ENCODE measurements around the gene MED9. TPM values are rescaled to one million over a fixed set of nuclear protein-coding genes. Genes with fewer than 3 reads are reported as not detected.

The MED9 gene
- total RNA-seq, 1 donor, result 27.0 TPM

DNA sequence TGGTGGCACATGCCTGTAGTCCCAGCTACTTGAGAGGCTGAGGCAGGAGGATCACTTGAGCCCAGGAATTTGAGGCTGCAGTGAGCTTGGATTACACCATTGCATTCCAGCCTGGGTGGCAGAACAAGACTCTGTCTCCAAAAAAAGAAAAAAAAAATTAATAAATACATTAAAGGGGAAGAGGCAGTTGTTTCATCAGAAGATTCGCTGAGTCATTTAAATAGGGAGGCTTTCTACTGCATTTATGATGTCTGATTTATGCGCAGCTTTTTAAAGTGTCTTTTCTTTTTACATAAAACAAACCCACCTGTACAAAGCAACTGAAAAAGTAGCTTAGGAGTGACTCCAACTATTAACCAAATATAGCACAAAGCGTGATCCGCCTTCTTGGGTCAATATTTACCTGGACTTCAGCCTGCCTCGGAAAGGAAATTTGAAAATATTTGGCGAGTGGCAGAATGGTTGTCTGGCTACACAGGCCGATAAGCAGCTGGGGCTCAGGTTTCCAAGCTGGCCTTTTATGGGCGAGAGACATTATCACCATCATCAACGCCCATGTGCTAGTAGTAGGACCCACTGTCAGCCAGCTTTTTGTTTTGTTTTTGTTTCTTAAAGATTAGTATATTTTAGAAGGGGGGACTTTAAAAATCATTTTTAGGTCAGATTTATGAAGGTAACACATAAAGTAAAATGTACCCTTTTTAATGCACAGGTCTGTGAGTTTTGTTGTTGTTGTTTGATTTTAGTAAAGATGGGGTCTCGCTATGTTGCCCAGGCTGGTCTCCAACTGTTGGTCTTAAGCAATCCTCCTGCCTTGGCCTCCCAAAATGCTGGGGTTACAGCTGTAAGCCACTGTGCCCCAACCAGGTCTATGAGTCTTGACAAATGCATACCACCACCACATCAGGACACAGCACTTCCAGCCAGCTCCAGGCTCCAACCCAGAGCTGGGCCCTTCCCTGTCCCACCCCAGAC, 61.9 kb downstream of the MED9 start:
- Histone ChIP-seq H3K27me3 (ENCODE audit: insufficient read depth, low read length) (no peaks in the 10 kb centered on the region), H3K9me3 (ENCODE audit: low read depth, low read length) (no peaks in the 10 kb centered on the region), H3K4me3 (ENCODE audit: low read length) (no peak overlapping the region), H3K4me1 (ENCODE audit: insufficient read depth, low read length) (no peaks in the 10 kb centered on the region)

DNA sequence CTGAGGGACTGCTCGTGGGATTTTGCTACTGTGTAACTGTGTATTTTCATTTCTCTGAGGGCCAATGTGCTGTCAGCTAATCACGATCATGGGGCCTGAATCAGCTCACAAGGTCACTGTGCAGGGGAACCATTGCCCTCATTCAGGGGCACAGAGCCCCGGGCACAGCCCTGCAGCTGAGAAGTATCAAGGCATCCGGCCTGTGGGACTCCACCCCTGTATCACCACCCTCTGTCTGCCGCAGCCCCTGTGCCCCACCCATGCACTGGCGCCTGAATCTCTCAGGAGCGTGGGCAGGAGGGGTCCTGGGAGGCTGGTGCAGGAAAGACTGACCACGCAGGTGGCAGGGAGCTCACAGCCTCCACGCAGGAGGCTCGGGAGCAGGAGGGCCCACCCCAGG, 62.8 kb downstream of the MED9 start:
- Histone ChIP-seq H3K4me3 (ENCODE audit: low read length) (no peak overlapping the region), H3K4me1 (ENCODE audit: insufficient read depth, low read length) (no peaks in the 10 kb centered on the region), H3K9me3 (ENCODE audit: low read depth, low read length) (no peaks in the 10 kb centered on the region), H3K27me3 (ENCODE audit: insufficient read depth, low read length) (no peaks in the 10 kb centered on the region)

- no peaks in the 10 kb centered on the region for H3K27me3 ChIP-seq (ENCODE audit: insufficient read depth, low read length)
- no peaks in the 10 kb centered on the region for H3K4me1 ChIP-seq (ENCODE audit: insufficient read depth, low read length)
- H3K4me3 ChIP-seq (ENCODE audit: low read length), result no peak overlapping the region
- no peaks in the 10 kb centered on the region for H3K9me3 ChIP-seq (ENCODE audit: low read depth, low read length)
These were observed 63.6 kb downstream of the MED9 start for GRCh38 chr17:17540278-17540906.

DNA sequence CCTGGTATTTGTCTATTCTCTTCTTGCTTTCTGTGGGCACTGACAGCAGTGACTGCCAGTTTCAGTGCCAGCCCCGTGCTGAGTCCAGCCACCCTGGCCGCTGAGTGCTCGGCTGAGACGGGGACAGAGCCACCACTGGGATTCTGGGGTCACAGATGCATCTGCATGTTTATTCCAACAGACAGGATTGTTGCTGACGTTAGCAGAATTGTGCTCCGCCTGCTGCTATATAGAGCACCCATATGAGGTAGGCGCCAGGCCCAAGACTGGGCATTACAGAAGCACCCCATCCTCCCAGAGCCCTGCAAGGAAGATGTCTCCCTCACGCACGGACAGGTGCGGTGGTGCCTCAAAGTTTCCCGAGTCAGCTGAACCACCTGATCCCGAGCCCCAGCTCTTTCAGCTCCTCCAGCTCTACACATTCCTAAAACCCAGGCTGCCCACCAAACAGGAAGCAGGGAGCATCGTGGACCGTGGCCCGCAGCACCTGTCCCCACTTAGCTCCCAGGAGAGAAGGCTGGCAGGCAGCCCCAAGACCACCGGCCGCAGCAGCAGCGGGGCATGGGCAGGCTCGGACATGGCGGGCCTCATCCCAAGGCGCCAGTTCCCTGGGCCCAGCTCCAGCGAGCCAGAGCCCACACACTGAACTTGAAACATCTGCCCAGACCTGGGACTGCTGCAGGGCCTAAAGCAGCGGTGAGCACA, 64.3 kb downstream of the MED9 start:
- Histone ChIP-seq H3K9me3 (ENCODE audit: low read depth, low read length) (no peaks in the 10 kb centered on the region), H3K27me3 (ENCODE audit: insufficient read depth, low read length) (no peaks in the 10 kb centered on the region), H3K4me3 (ENCODE audit: low read length) (no peak overlapping the region), H3K4me1 (ENCODE audit: insufficient read depth, low read length) (no peaks in the 10 kb centered on the region)

DNA sequence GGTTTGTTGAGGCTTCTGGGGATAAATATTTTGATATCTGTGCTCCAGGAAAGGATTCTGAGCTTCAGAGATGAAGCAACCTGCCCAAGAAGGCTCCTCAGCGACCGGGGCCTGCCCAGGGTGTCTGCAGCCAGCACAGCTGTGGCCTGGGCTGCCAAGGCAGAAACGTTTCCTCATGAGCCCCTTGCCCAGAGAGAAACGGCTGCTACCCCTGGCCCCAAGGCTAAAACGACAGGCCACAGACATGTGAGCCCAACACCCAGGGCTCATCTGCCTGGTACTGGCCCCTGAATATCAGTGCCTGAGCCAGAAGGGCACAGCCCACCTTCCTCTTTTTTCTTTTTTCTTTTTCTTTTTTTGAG, 64.8 kb downstream of the MED9 start:
- H3K27me3 ChIP-seq (ENCODE audit: insufficient read depth, low read length), result no peaks in the 10 kb centered on the region
- no peaks in the 10 kb centered on the region for H3K9me3 ChIP-seq (ENCODE audit: low read depth, low read length)
- no peaks in the 10 kb centered on the region for H3K4me1 ChIP-seq (ENCODE audit: insufficient read depth, low read length)
- no peak overlapping the region for H3K4me3 ChIP-seq (ENCODE audit: low read length)

Other genes with a start within 250 kb of the MED9 start
- 8.4 TPM for gene FLCN, start 239.8 kb upstream of the MED9 start, total RNA-seq
- 99.7 TPM for gene COPS3, start 195.8 kb upstream of the MED9 start, total RNA-seq
- 5.5 TPM for gene NT5M, start 173.6 kb upstream of the MED9 start, total RNA-seq
- 1.6 TPM for gene RASD1, start 19.4 kb downstream of the MED9 start, total RNA-seq
- 13.9 TPM for gene PEMT, start 114.7 kb downstream of the MED9 start, total RNA-seq
- 8.9 TPM for gene RAI1, start 204.5 kb downstream of the MED9 start, total RNA-seq